Pancreas (tissue), 10 donors: Measurements from ENCODE around the gene MYL4. TPM values are rescaled to one million over a fixed set of nuclear protein-coding genes. Genes with fewer than 3 reads are reported as not detected.

Source experiments
- ATAC-seq, 4 donors: fragments of 200-7000 bp; cut with Tn5 transposase; one replicate each; pipeline versions ENCODE4 v1.8.0 to v1.9.1; 2020; ENCODE audit warnings: mild to moderate bottlenecking in 4 of 4, moderate library complexity in 4 of 4
- DNase-seq, 6 donors: peaks; one replicate each; pipeline ENCODE4 v3.0.0-alpha.2; 2020
- FAIRE-seq: peaks from 2 replicates; lab custom pipeline; 2012; peaks lifted over from hg19 to GRCh38; lab: Jason Lieb, UNC
- H3K27ac ChIP-seq, 4 donors: fragments of 200-600 bp; sonication (generic); 1 replicate in 3 of 4; 2 replicates in 1 of 4; pipeline versions ENCODE4 v1.5.0 to v1.8.0; 2020
- H3K27me3 ChIP-seq, 4 donors: fragments of 200-600 bp; one replicate each; pipeline ENCODE4 v1.8.0; 2021
- H3K36me3 ChIP-seq, 3 donors: fragments of 200-600 bp; sonication (generic) in 1 of 3; one replicate each; pipeline versions ENCODE4 v1.5.0 to v1.8.0; 2020 to 2021
- H3K4me1 ChIP-seq, 3 donors: fragments of 200-600 bp; one replicate each; pipeline ENCODE4 v1.8.0; 2021
- H3K4me3 ChIP-seq, 4 donors: fragments of 200-600 bp; sonication (generic) in 2 of 4; one replicate each; pipeline versions ENCODE4 v1.5.0 to v1.8.0; 2020 to 2021
- H3K9me3 ChIP-seq, 4 donors: fragments of 200-600 bp; one replicate each; pipeline ENCODE4 v1.8.0; 2021
- CTCF ChIP-seq, 4 donors: fragments of 200-600 bp; sonication (generic) in 3 of 4; IDR thresholded peaks; one replicate each; pipeline versions ENCODE4 v1.5.0 to v1.8.0; 2021; ENCODE audit warnings: antibody characterized with exemption in 4 of 4
- WGBS, 2 donors: extraction: QIAGEN DNeasy Blood & Tissue Kit; methylation state at CpG; one replicate each; pipeline ENCODE4 v1.1.7; 2013; 5-methylcytosine and 5-hydroxymethylcytosine counted together
- intact Hi-C, 3 donors: fragments of 100-400 bp; cut with DNase I; formaldehyde crosslinking; loops; one replicate each; pipeline versions ENCODE4 v1.11.1 to v1.14.2; 2022
- polyA plus RNA-seq, 2 donors: library from polyadenylated mRNA; stranded (reverse); fragments of 200-250 nt; gene quantifications; one replicate each; pipeline ENCODE4 v1.2.3, GENCODE V29; 2013
- total RNA-seq, 6 donors: library from RNA; stranded (reverse); fragmentation: NEBNext Ultra II Directional in 4 of 6; extraction: Animal tissue kit (Norgen Biotek cat#: 25700) in 4 of 6; gene quantifications; one replicate each; pipeline versions ENCODE4 v1.2.1 to v1.2.4, GENCODE V29; 2021 to 2023
- donor health status: healthy with polysubstance abuse.
- donor health status: DM: no; HTN: no; CAD: no; lungs with moderate emphysema.
- donor health status: DM: no; HTN: no; CAD: no.
- donor health status: control.
- donor health status: control.
- donor health status: Bipolar disorder and iron deficiency.
- donor health status: DM: yes; HTN: yes; CAD: no.
- donor health status: DM: no; HTN: no; CAD: no.
- donor health status: DM: no; HTN: no; CAD: no.
- donor health status: DM: yes; HTN: yes; CAD: no.

MYL4 gene
- total and polyA plus RNA-seq, 8 donors = 0.23 to 0.53 (median 0.28) TPM; not detected in 4

- ATAC-seq (no peak), DNase-seq (no peak), FAIRE-seq (no peak)
- Histone ChIP-seq H3K36me3 (no peaks in the 10 kb centered on the region), H3K27me3 (no peaks in the 10 kb centered on the region), H3K4me1 (peaks cover 0 to 5% (median 2%) of the 10 kb centered on the region in 3 donors), H3K4me3 (no peak overlapping the region), H3K9me3 (no peaks in the 10 kb centered on the region), H3K27ac (no peak overlapping the region)
- no peak for TF ChIP-seq CTCF (IDR thresholded peaks at IDR 0.05)
- intact Hi-C loops = loop anchor here in 2 of 3 donors (2.0 to 10.0 kb wide), 2 partner anchors 63 to 85 kb away; no protein-coding TSS in a partner anchor
- 76 to 77% methylated on average over 3 of the region's 3 CpGs for WGBS, 2 donors
Measured at GRCh38 chr17:47231866-47232265, 22.7 kb downstream of the MYL4 start.

GRCh38 chr17:47232465-47232864 lies 23.3 kb downstream of the MYL4 start:
- DNase-seq (no peak), FAIRE-seq (no peak), ATAC-seq (no peak)
- Histone ChIP-seq H3K27ac (no peak overlapping the region), H3K9me3 (no peaks in the 10 kb centered on the region), H3K36me3 (no peaks in the 10 kb centered on the region), H3K4me1 (peaks cover 0 to 5% (median 2%) of the 10 kb centered on the region in 3 donors), H3K4me3 (no peak overlapping the region), H3K27me3 (no peaks in the 10 kb centered on the region)
- 75 to 86% methylated on average over 2 of the region's 2 CpGs for WGBS, 2 donors
- TF ChIP-seq CTCF (IDR thresholded peaks at IDR 0.05) = no peak
- intact Hi-C loops = loop anchor here in 1 of 3 donors (10.0 kb wide), 1 partner anchor 62 kb away; no protein-coding TSS in a partner anchor

- no peak overlapping the region for H3K27ac ChIP-seq
- TF ChIP-seq CTCF (IDR thresholded peaks at IDR 0.05) = no peak
- ATAC-seq (no peak), FAIRE-seq (no peak), DNase-seq (no peak)
- H3K4me3 ChIP-seq = no peak overlapping the region
- intact Hi-C loops = loop anchor here in 1 of 3 donors (10.0 kb wide), 1 partner anchor 59 kb away; no protein-coding TSS in a partner anchor
- no peaks in the 10 kb centered on the region for H3K27me3 ChIP-seq
- H3K4me1 ChIP-seq = peaks cover 0 to 3% (median 0%) of the 10 kb centered on the region in 3 donors
- WGBS, 2 donors = 67 to 90% methylated on average over 3 of the region's 3 CpGs
- no peaks in the 10 kb centered on the region for H3K9me3 ChIP-seq
- no peaks in the 10 kb centered on the region for H3K36me3 ChIP-seq
Measured at GRCh38 chr17:47235506-47235905, 26.4 kb downstream of the MYL4 start.

GRCh38 chr17:47235923-47236322 lies 26.8 kb downstream of the MYL4 start:
- WGBS, 2 donors = 93 to 95% methylated on average over 2 of the region's 2 CpGs
- Histone ChIP-seq H3K27me3 (no peaks in the 10 kb centered on the region), H3K36me3 (no peaks in the 10 kb centered on the region), H3K4me3 (no peak overlapping the region), H3K27ac (no peak overlapping the region), H3K9me3 (no peaks in the 10 kb centered on the region), H3K4me1 (peaks cover 0 to 3% (median 0%) of the 10 kb centered on the region in 3 donors)
- ATAC-seq = no peak
- FAIRE-seq = no peak
- intact Hi-C loops = loop anchor here in 1 of 3 donors (10.0 kb wide), 1 partner anchor 59 kb away; no protein-coding TSS in a partner anchor
- no peak for DNase-seq
- no peak for TF ChIP-seq CTCF (IDR thresholded peaks at IDR 0.05)

- H3K27me3 ChIP-seq = no peaks in the 10 kb centered on the region
- H3K4me1 ChIP-seq = peaks cover 0 to 3% (median 0%) of the 10 kb centered on the region in 3 donors
- no peak for TF ChIP-seq CTCF (IDR thresholded peaks at IDR 0.05)
- FAIRE-seq (no peak), ATAC-seq (no peak), DNase-seq (no peak)
- intact Hi-C loops = loop anchor here in 1 of 3 donors (10.0 kb wide), 1 partner anchor 57 kb away; no protein-coding TSS in a partner anchor
- H3K27ac ChIP-seq = no peak overlapping the region
- WGBS, 2 donors = 84 to 89% methylated on average over 7 of the region's 7 CpGs
- H3K36me3 ChIP-seq = no peaks in the 10 kb centered on the region
- H3K9me3 ChIP-seq = no peaks in the 10 kb centered on the region
- H3K4me3 ChIP-seq = no peak overlapping the region
Measured at GRCh38 chr17:47237841-47238240, 28.7 kb downstream of the MYL4 start.
